Stimulated activated naive CD8-positive, alpha-beta T cell treated with anti-CD3 and anti-CD28 coated beads, Interleukin-15, amount 100 ng/mL, for 72 hours (primary cell): ENCODE results near the gene CORIN.

Experiments used
- ATAC-seq: fragments of 150-1000 bp; cut with Tn5 transposase; 2 replicates; pipeline ENCODE4 v1.10.0; 2021; ENCODE audit warnings: mild to moderate bottlenecking, moderate library complexity
- DNase-seq, 2 donors: peaks; one replicate each; pipeline ENCODE4 v3.0.0; 2021 to 2022
- H3K27ac Mint-ChIP-seq, 2 donors: one replicate each; pipeline ENCODE4 v1.8.0; 2022; ENCODE audit warnings: mild to moderate bottlenecking in 2 of 2, mixed read lengths in 2 of 2, moderate library complexity in 2 of 2
- H3K27me3 Mint-ChIP-seq: one replicate; pipeline ENCODE4 v1.8.0; 2022; ENCODE audit warnings: mixed read lengths
- H3K4me1 Mint-ChIP-seq: one replicate; pipeline ENCODE4 v1.8.0; 2022; ENCODE audit warnings: mild to moderate bottlenecking, mixed read lengths
- H3K4me3 Mint-ChIP-seq, 2 donors: one replicate each; pipeline ENCODE4 v1.8.0; 2022; ENCODE audit warnings: mild to moderate bottlenecking in 2 of 2, mixed read lengths in 2 of 2, moderate library complexity in 1 of 2
- H3K9me3 Mint-ChIP-seq, 2 donors: one replicate each; pipeline ENCODE4 v1.8.0; 2022; ENCODE audit warnings: mixed read lengths in 2 of 2

CORIN gene

DNA sequence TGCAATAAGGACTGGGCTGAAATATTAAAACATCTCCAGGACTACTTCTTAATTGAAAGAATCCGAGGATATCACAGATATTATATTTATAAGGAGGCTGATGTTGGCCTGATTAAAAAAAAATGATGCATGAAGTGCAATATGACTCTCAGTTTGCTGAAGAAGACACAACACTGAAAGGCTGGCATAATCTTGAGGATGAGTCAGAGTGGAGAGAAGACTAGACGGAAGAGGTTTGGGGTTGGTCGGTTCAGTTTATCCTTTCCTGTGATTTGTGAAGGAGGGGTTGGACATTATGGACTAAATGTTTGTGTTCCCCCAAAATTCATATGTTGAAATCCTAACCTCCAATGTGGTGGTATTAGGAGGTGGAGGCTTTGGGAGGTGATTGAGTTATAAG, 170.3 kb downstream of the CORIN start:
- Mint-ChIP-seq H3K27me3 (peaks cover 28% of the 10 kb centered on the region), H3K9me3 (no peaks in the 10 kb centered on the region), H3K4me3 (no peak overlapping the region), H3K4me1 (no peaks in the 10 kb centered on the region), H3K27ac (no peak overlapping the region)
- DNase-seq: no peak
- no peak for ATAC-seq

DNA sequence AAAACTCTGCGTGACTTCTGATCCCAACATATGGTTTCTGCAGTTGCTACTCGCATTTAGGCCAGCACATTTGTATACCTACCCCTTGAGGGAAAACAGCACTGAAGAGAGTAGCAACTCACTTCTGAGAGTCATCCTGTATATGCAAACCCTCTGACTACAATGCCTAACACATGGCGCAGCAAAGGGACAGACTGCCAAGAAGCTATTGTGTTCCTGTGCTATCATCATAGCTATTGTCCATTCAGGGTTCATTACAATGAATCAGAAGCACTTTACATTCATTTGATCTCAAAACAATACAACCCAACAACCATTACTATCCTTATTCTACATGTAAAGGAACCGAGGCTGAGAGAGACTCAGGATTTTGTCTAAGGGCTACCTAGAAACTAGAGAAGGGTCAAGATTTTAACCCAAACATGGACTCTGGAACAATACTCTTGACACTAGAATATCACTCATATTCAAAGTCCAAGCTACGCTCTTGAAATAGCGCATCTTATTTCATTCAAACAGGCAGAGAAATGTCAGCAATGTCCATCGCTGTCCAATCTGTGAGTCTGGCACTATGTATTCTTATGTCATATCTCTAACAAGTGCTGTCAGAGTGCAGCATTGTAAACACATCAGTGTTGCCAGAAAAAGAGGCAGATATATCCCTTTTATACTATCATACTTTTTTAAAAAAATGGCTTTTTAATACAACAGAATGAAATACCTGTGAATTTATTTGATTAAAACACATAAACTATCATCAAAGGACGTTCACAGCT, 173.6 kb downstream of the CORIN start:
- DNase-seq (no peak), ATAC-seq (no peak)
- Mint-ChIP-seq H3K27me3 (peaks cover 22% of the 10 kb centered on the region), H3K9me3 (no peaks in the 10 kb centered on the region), H3K4me3 (no peak overlapping the region), H3K4me1 (no peaks in the 10 kb centered on the region), H3K27ac (no peak overlapping the region)

DNA sequence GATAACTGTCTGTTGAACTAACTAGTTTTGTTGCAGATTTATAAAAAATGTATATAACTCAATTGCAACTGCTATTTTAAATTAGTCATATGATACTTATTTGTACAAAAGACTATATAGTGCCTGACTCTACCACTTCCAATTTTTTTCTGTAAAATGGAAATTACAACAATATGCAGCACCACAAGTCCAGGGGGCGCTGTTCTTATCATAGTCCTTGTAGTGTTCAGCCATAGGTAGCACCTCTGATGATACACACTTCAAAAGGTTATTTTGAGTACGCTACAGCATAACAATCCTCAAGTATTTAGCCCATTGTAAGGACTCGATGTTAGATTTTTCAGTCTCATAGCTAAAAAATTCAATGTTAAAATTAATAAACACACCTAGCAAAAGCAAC, 174.9 kb downstream of the CORIN start:
- Mint-ChIP-seq H3K4me3 (no peak overlapping the region), H3K27me3 (peaks cover 22% of the 10 kb centered on the region), H3K4me1 (no peaks in the 10 kb centered on the region), H3K27ac (no peak overlapping the region), H3K9me3 (peaks cover 0 to 2% of the 10 kb centered on the region in 2 donors)
- no peak for ATAC-seq
- peak in 1 of 2 donors; percentile 14 for DNase-seq

- ATAC-seq (no peak), DNase-seq (no peak)
- H3K27me3 Mint-ChIP-seq: peaks cover 12% of the 10 kb centered on the region
- H3K4me3 Mint-ChIP-seq: no peak overlapping the region
- peaks cover 0 to 5% of the 10 kb centered on the region in 2 donors for H3K9me3 Mint-ChIP-seq
- H3K4me1 Mint-ChIP-seq: no peaks in the 10 kb centered on the region
- H3K27ac Mint-ChIP-seq: no peak overlapping the region
These were observed 176.1 kb downstream of the CORIN start for GRCh38 chr4:47661741-47662140.

DNA sequence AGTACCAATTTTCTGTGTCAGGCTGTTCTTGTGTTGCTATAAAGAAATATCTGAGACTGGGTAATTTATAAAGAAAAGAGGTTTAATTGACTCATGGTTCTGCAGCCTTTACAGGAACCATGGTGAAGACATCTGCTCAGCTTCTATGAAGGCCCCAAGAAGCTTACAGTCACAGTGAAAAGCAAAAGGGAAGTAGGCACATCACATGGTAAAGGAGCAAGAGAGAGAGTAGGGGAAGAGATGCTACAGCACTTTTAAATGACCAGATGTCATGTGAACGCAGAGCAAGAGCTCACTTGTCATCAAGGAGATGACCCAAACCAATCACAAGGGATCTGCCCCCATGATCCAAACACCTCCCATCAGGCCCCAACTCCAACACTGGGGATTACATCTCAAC, 178.5 kb downstream of the CORIN start:
- ATAC-seq (no peak), DNase-seq (no peak)
- no peak overlapping the region for H3K4me3 Mint-ChIP-seq
- H3K27ac Mint-ChIP-seq: no peak overlapping the region
- H3K9me3 Mint-ChIP-seq: peaks cover 0 to 5% of the 10 kb centered on the region in 2 donors
- peaks cover 10% of the 10 kb centered on the region for H3K4me1 Mint-ChIP-seq
- no peaks in the 10 kb centered on the region for H3K27me3 Mint-ChIP-seq

DNA sequence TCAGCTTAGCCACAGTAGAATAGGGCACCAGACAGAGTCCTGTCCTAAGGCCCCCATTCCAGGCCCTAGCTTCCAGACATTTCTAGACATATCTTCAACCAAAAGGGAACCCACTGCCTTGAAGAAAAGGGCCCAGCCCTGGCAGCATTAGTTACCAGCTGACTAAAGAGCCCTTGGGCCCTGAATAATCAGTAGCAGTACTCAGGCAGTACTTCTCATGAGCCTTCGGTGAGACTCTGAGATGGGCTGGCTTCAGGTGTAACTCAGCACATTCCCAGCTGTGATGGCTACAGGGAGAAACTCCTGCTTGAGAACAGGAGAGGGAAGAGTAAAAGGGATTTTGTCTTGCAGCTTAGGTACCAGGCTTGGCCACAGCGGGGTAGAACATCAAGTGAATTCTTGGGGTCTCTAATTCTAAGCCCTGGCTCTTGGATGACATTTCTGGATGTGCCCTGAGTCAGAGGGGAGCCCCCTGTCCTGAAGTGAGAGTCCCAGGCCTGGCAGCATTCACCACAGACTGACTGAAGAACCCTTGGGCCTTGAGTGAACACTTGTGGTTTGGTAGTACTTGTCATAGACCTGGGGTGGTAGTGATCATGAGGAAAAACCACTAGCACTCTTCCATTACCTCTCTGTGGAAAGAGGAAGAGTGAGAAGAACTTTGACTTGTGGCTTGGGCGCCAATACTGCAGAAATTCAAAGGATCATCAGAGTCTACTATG, 182.7 kb downstream of the CORIN start:
- ATAC-seq (no peak), DNase-seq (no peak)
- no peak overlapping the region for H3K4me3 Mint-ChIP-seq

DNA sequence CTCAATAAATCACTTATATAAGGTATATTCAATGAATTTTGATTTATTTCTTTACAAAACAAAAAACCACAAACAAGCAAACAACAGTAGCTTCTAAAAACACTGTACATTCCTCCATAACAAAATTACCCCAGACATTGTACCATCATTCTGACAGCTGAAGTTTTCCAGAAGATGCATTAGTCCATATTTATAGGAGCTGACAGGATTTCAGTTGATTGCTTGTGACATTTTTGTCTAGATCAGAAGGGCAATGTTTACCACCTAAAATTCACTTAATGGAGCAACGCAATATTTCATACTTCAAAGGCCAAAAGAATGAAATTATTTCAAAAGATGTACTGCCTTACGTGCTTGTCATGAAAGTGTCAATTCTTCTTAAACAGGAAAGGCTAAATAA, 185.8 kb downstream of the CORIN start:
- no peak for DNase-seq
- Mint-ChIP-seq H3K9me3 (no peaks in the 10 kb centered on the region), H3K27ac (no peak overlapping the region), H3K27me3 (peaks cover 7% of the 10 kb centered on the region), H3K4me1 (peaks cover 10% of the 10 kb centered on the region), H3K4me3 (no peak overlapping the region)
- ATAC-seq: no peak

More for the DNA sequence above, 182.7 kb downstream of the CORIN start:
- no peaks in the 10 kb centered on the region for H3K27me3 Mint-ChIP-seq
- H3K27ac Mint-ChIP-seq: no peak overlapping the region
- H3K4me1 Mint-ChIP-seq: peaks cover 10% of the 10 kb centered on the region
- H3K9me3 Mint-ChIP-seq: peaks cover 0 to 5% of the 10 kb centered on the region in 2 donors

DNA sequence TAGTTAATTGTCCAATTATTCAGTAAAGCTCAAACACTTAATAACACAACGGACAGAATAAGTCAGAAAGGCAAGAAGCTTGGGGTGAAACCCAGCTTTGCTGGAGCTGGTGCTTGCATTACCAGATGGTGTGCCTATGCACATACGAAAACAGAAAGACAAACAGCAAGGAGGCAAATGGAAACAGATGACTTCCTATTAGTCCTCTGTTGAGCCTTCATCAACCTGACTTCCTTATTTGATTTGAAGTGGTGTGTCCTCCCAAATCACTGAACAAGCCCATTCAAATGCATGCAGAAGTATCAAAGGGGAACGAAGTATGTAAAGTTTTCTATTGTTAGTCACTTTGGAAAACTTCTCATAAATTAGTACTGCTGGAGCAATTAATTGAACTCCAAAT, 186.6 kb downstream of the CORIN start:
- no peaks in the 10 kb centered on the region for H3K9me3 Mint-ChIP-seq

GRCh38 chr4:47650584-47651130, 187.2 kb downstream of the CORIN start:
- no peak for ATAC-seq
- Mint-ChIP-seq H3K27me3 (peaks cover 7% of the 10 kb centered on the region), H3K4me1 (peaks cover 7% of the 10 kb centered on the region), H3K4me3 (no peak overlapping the region), H3K27ac (no peak overlapping the region), H3K9me3 (no peaks in the 10 kb centered on the region)
- no peak for DNase-seq

More for the DNA sequence above, 186.6 kb downstream of the CORIN start:
- Mint-ChIP-seq H3K4me1 (peaks cover 10% of the 10 kb centered on the region), H3K27ac (no peak overlapping the region), H3K4me3 (no peak overlapping the region), H3K27me3 (peaks cover 7% of the 10 kb centered on the region)
- ATAC-seq (no peak), DNase-seq (no peak)

DNA sequence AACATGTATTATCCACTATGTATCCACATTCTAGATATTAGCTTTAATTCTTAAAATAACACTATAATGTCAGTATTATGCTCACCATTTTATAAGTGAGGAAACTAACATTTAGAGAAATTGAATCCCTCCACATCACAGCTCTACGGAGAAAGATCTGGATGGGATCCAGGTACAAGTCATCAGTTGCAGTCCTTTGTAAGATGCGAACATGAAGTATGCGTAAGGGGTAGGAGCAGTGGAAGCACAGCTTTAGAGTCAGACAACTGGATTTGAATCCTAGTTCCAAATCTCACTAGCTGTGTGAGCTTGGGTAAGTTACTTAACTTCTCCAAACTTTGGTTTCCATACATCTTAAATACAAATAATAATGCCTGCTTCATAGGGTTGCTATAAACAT, 190.3 kb downstream of the CORIN start:
- no peak overlapping the region for H3K27ac Mint-ChIP-seq
- no peaks in the 10 kb centered on the region for H3K4me1 Mint-ChIP-seq
- ATAC-seq (no peak), DNase-seq (no peak)
- peaks cover 7% of the 10 kb centered on the region for H3K27me3 Mint-ChIP-seq
- no peak overlapping the region for H3K4me3 Mint-ChIP-seq
- H3K9me3 Mint-ChIP-seq: no peaks in the 10 kb centered on the region

DNA sequence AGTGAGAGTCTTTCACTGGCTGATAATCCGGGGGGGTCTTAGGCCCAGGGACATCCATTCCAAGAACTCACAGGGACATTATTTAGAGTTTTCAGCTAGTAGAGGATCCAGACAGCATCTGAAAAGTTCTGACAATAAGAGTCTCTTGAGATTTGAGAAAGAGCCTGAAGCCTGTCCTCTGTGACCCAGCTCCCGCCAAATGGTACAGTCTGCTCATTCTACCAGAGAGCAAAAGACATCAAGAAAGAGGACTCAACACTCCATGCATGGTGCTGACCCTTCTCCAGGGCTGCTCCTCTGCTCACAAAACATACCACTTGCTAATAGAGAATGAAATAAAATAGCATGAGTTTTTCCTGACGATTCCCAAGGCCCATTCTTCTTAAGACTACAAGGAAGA, 190.8 kb downstream of the CORIN start:
- H3K9me3 Mint-ChIP-seq: no peaks in the 10 kb centered on the region
- no peak overlapping the region for H3K27ac Mint-ChIP-seq
- DNase-seq (no peak), ATAC-seq (no peak)
- H3K27me3 Mint-ChIP-seq: peaks cover 7% of the 10 kb centered on the region
- H3K4me1 Mint-ChIP-seq: no peaks in the 10 kb centered on the region
- no peak overlapping the region for H3K4me3 Mint-ChIP-seq

- H3K27ac Mint-ChIP-seq: no peak overlapping the region
- no peaks in the 10 kb centered on the region for H3K4me1 Mint-ChIP-seq
- no peak overlapping the region for H3K4me3 Mint-ChIP-seq
- H3K9me3 Mint-ChIP-seq: no peaks in the 10 kb centered on the region
- DNase-seq (no peak), ATAC-seq (no peak)
- H3K27me3 Mint-ChIP-seq: peaks cover 7% of the 10 kb centered on the region
These were observed 191.5 kb downstream of the CORIN start for GRCh38 chr4:47646372-47646771.

- DNase-seq (no peak), ATAC-seq (no peak)
- no peak overlapping the region for H3K4me3 Mint-ChIP-seq
- H3K9me3 Mint-ChIP-seq: no peaks in the 10 kb centered on the region
- peak overlapping the region in 1 of 2 donors; percentile 22 for H3K27ac Mint-ChIP-seq
- H3K27me3 Mint-ChIP-seq: no peaks in the 10 kb centered on the region
- H3K4me1 Mint-ChIP-seq: no peaks in the 10 kb centered on the region
These were observed 194.0 kb downstream of the CORIN start for GRCh38 chr4:47643845-47644244.

GRCh38 chr4:47642985-47643760, 194.7 kb downstream of the CORIN start:
- Mint-ChIP-seq H3K27ac (no peak overlapping the region), H3K4me1 (no peaks in the 10 kb centered on the region), H3K9me3 (peaks cover 0 to 6% of the 10 kb centered on the region in 2 donors), H3K27me3 (no peaks in the 10 kb centered on the region), H3K4me3 (no peak overlapping the region)
- no peak for DNase-seq
- no peak for ATAC-seq

GRCh38 chr4:47642191-47642830, 195.6 kb downstream of the CORIN start:
- H3K9me3 Mint-ChIP-seq: peaks cover 2 to 11% of the 10 kb centered on the region in 2 donors
- H3K4me3 Mint-ChIP-seq: no peak overlapping the region
- no peaks in the 10 kb centered on the region for H3K4me1 Mint-ChIP-seq
- ATAC-seq (no peak), DNase-seq (no peak)
- peaks cover 1% of the 10 kb centered on the region for H3K27me3 Mint-ChIP-seq
- no peak overlapping the region for H3K27ac Mint-ChIP-seq
